CD4-positive, alpha-beta T cell treated with Interleukin-1 beta for 1 hour (primary cell): Measurements from ENCODE around the gene KCNJ15.
A peak's percentile ranks its signal among the peaks of the same experiment; 100 is the strongest.
"Not testable (repeated sequence)": the region's sequence is repeated elsewhere in the genome, so short reads cannot be mapped to it uniquely, and the experiment has no call there.

Experiments used
- DNase-seq, 2 donors: peaks; one replicate each; pipeline ENCODE4 v3.0.0-alpha.2; 2020 to 2022

Gene KCNJ15

DNA sequence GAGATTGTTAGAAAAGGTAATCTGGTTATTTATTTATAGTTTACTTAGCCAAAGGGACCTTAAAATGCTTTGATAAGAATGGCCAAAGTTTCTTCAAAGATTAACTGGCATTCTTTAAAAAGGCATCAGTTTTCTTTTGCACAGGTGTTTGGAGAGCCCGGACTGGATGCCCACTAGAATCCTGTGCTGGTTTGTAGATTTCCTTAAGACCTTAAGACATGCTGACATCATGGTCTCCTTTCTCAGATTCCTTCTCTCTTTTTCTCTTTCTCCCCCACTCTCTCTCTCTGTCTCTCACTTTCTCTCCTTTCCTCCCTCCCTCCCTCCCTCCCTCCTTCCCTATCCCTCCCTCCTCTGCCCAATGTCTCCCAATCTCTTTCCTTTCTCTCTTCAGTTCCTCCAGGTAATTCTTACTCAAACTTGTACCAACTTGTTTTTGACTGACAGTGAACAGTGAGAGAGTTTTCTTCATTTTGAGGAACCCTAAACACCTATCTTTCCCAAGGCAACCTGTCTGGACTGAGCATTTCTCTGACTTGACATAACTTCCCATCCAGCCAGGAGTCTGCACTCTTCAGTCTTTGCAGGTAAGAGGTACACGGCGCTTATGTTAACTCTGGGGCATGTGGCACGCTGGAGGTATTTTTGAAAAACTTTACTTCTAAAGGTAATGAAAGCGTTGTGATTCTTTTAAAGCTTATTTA is at the start of gene KCNJ15:
Gene KCNJ15, plus strand, starts transcription at position 393 of the 704 bp plus-strand sequence. CDS start 42,271 bp downstream, outside the sequence.
- DNase-seq: no peak

DNA sequence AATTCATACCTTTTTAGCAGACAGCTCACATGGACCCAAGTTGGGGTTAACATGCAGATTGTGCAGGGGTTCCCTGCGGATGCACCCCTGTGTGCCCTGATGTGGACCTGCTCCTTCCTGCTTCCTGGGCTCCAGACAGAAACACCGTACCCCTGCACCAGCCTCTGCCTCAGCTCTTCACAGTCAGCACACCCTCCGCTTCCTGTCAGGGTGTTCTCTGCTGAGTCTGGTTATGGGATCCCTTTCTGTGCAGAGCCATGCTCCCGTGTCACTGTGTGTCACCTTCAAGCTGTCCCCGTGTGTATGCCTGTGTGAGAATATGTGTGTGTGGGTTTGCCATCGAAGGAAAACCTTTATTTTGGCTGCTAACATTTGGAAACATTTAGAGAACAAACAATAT is 48.7 kb upstream of the KCNJ15 start:
- DNase-seq: no peak

DNA sequence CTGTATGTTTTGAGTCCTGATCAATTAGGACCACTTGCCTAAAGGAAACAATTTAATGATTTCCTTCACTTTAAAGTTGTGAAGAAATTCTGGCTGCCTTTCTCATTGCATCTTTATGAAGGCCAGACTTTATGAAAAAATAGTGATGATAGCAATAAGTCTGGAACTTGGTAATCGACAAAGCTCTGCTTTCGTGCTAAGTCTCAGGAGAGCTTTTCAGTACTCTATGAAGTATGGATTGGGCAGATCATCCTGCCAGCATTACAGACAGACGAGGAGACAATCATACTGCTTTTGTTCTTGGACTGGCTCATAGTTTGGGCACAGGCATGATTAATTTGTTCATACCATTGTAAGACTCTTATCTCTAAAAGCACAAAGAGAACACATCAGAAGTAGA is 45.5 kb upstream of the KCNJ15 start:
- no peak for DNase-seq

DNA sequence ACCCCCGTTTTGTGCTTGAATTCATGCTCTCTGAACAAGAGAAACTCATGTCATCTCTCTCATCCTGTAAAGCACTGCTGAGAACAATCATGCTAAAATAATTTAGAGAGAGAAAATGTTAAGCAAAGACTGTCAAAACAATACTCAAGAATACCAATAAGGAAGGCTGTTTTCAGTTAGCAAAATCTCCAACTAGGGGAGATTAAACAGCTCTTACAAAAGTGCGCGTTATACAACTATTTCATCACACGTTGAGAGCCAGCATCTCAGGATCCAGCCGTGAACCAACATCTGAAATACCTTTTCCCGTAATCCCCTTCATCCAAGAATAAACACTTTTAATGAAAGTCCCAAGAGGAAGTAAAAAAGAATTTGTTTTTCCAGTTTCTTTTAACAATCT is 44.1 kb upstream of the KCNJ15 start:
- no peak for DNase-seq

DNA sequence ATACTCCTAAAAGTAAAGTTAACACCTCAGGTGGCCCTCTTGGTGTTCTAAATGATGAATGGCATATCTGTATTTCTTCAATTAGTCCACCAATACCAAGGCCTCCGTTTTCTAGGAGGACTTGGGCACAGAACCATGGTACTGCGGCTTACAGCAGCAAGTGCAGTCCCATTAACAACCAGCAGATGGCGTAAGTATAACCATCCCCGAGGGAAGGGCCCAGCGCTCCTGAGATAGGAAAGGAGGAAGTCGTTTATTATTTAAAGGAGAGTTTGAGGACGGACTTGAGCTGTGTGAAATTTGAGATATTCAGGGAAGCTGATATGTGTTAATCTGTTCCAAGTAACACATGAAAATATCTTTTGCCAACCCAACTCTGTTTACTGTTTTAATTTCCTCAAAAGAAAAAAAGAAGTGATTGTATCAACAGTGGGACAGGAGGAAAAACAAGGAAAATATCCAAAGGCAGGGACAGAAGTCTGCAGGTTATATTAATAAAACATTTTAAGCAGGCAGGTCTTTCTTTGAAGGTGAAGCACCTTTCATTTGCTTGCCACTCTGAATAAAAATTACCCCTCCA is 37.7 kb upstream of the KCNJ15 start:
- DNase-seq: peak; percentile 53 to 62

DNA sequence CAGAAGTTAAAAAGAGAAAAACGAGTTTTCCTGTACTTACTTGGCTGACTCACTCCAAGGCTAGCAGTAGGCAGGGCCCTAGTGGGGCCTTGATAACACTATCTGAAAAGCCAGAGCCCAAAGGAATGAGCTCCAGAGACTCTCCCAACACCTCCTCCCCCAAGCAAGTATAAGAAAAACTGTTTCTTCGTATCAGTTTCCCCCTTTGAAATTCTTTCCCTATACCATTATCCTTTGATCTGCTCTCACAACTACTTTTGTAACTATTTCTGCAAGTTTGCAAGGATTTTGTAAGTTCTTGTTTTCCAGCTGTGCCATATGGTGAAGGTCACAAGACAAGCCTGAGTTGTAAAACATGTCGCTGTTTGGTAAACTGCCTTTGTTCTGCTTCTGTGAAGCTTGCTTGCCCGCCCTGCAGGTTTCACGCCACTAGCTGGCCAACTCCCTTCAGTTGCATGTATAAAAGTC is 36.5 kb upstream of the KCNJ15 start:
- no peak for DNase-seq

DNA sequence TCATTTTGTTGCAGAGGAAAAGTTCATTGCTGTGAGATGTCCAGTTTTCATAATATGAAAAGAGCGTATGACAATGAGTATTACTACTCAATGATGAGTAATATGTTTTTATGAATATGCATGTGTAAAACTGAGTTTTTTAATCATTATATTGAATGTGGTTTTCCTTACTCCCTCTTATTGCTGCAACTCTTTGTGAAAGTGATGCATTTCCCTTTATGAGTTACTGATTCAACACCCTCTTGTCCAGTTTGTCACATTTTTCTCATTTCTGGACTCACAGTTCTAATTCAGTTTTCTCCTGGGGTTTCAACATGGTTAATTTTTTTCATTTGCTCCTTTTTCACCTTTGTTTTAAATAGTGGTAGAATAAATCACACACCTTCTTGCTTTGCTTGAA is 35.2 kb upstream of the KCNJ15 start:
- no peak for DNase-seq

DNA sequence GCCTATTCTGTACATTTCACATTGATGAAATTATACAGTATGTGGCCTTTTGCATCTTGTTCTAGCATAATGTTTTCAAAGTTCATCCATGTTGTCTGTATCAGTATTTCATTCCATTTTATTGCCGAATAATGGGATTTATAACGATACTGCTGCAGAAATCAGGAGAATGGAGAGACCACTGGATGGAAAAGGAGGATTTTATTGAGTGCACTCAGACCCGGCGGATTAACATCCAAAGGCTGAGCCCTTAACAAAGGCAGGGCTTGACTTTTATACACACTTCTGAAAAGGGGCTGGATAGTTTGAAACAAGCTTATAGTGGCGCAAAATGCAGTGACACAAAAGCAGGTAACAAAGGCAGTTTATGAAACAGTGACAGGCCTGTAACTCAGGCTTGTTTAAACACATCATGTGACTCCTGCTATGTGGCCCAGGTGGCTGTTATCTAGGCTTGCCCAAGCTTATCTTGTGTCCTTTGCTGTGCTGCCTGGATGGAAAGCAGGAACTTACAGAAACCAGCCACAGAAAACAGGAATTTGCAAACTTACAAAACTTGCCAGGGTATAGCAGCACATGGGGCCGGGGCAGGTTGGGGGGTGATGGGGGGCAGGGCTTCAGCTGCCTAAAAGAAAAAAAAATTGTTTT is 32.8 kb upstream of the KCNJ15 start:
- no peak for DNase-seq

DNA sequence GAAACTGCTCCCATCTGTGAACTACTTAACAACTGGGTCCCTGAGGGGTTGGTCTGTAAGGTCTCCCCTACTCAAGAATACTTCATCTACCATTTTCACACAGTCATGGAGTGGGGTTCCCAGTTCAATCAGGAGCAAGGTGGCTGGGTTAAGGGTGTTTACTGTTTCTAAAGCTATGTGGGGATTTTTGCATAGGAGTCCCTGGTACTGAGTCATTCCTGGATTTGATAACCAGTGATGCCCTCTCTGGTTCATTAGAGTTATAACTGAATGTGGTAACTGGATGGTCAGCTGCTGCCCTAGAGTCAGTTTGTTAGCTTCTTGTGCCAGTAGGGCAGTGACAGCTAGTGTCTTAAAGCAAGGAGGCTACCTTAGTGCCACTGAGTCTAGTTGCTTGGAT is 29.4 kb upstream of the KCNJ15 start:
- DNase-seq: no peak

DNA sequence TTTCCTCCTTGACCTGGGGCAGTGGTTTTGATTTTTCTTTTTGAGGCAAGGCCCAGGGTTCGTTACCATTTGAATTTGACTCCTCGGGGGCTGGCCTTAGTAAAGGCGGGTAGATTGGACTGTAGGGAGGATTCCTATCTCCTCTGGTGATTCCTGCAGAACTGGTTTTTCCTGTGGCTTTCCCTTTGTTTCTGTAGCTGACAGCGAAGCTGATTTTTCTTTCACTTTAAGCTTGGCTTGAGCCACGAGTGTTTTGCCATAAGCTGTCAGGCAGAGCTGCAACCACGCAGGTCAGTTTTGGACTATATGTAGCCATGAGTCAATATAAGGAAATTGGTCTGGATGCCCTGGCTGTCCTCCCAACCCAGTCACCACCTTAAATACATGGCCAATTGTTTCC is 28.7 kb upstream of the KCNJ15 start:
- no peak for DNase-seq

DNA sequence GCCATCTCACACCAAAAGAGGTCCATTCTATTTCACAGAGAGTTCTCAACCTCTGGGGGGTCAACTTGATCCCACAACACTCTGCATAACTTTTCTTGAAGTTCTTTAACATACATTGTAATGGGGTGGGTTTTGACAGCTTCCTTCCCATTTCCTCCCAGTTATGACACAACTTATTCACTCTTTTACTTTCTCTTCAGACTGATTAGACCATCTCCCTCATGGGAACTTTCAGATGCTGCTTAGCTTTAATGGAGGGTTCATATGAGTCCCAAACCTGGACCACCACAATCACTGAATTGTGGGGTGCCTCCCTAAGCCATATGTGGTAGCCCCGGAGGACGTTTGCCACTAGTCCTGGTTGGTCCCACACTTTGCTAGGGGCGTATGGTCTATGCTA is 28.3 kb upstream of the KCNJ15 start:
- no peak for DNase-seq

DNA sequence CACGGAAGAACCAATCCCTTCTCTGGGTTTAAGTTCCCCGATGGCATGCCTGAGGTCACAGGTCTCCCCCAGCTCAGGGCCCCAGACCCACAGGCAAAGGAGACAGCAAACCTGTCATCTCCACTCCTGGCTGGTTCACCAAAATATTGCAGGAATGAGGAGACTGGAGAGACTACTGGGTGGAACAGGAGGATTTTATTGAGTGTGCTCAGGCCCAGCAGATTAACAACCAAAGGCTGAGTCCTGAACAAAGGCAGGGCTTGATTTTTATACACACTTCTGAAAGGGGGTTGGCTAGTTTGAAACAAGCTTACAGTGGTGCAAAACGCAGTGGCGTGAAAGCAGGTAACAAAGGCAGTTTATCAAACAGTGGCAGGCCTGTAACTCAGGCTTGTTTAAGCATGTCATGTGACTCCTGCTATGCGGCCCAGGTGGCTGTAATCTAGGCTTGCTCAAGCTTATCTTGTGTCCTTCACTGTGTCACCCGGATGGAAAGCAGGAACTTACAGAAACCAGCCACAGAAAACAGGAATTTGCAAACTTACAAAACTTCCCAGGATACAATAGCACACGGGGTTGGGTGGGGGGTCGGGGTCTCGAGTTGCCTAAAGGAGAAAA is 27.4 kb upstream of the KCNJ15 start:
- DNase-seq: no peak

DNA sequence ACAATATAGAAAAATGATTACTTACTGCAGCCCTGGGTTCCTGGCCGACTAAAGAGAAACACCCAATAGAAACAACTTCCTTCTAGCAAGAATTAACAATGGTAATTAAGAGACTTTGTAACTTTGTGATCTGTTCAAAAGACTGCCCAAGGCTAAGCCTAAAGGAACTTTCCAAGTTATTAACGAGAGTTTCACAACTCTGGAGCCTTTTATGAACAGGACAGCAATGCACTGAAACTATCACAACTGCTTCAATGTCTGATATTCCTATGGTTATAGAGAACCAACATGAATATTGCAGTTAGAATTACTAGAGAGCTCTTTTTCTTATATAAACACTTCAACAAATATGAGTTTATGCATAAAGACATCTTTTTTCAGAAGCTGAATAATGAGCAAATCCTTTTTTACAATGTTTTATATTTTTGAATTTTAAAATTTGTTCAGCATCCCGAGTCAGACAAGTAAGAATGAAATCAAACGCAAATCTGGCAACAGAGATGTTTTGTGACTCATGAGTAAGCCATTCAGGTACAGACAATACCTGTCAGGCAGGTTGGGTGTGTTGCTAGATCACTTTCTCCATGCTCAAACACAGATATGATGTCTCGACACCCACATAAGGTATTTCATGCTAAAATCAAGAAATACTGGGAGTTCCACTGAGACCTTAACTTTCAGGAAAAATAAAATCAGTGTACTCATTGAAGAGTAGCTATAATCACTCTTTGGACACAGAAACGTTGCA is 22.2 kb upstream of the KCNJ15 start:
- DNase-seq: no peak

DNA sequence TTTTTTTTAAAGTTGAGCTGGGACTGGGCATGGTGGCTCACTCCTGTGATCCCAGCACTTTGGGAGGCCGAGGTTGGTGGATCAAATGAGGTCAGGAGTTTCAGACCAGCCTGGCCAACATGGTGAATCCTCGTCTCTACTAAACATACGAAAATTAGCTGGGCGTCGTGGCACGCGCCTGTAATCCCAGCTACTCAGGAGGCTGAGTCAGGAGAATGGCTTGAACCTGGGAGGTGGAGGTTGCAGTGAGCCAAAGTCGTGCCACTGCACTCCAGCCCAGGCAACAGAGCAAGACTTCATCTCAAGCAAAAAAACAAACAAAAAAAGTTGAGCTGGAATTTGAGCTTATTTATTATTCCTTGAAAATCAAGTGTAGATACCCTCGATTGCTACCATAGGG is 21.5 kb upstream of the KCNJ15 start:
- not testable (repeated sequence) for DNase-seq

DNA sequence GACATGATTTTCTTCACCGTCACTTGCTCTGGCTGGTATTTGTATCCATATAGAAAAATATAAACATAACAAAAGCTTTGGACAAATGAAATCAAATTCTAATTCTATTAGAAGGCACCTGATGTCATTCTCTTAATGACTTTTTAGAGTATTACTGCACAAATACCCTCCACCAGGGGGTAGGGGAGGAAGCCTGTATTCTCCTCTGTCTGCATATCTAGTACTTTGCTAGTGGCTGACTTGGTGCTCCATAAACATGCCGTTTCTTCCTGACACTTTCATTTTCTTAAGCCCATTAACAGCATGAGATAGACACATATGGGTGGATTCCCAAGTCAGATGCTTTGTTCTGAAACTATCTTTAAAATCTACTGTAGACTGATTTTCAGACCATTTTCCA is 20.6 kb upstream of the KCNJ15 start:
- no peak for DNase-seq

DNA sequence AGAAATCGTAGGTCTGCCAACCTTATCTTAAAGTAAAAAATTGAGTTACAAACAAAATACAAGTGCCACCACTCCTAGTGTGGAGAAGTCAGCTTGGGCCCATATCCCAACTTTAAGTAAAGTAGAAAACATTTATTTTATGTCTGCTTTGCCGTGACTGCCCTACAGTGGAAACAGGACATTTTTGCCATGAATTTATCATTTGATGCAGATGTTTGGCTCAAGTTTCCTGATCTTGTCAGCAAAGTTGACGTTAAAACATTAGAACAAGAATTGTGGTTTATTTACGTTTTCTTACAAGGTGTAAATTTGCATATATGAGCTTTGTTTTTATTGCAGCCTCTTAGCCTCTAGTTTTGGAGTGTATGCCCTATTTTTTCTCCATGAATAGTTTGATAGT is 17.1 kb upstream of the KCNJ15 start:
- no peak for DNase-seq

DNA sequence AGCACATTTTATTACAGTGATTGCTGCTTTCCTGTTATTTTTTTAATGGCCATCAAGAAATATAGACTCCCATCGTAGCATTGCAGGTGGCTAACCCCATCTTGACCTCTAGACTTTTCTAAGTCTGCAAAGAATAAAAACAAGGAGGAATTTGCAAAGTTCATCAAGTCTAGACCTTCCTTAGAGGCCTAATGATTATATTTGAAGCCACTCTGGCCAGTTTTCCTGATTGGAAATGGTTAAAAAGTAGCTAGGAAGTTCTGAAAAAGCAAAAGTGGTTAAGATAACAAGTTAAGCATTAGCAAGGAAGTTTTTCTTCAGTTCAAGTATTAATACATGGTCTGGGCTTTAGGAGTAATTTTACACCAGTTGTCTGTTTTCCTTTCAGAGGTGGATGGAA is 16.7 kb upstream of the KCNJ15 start:
- DNase-seq: no peak

DNA sequence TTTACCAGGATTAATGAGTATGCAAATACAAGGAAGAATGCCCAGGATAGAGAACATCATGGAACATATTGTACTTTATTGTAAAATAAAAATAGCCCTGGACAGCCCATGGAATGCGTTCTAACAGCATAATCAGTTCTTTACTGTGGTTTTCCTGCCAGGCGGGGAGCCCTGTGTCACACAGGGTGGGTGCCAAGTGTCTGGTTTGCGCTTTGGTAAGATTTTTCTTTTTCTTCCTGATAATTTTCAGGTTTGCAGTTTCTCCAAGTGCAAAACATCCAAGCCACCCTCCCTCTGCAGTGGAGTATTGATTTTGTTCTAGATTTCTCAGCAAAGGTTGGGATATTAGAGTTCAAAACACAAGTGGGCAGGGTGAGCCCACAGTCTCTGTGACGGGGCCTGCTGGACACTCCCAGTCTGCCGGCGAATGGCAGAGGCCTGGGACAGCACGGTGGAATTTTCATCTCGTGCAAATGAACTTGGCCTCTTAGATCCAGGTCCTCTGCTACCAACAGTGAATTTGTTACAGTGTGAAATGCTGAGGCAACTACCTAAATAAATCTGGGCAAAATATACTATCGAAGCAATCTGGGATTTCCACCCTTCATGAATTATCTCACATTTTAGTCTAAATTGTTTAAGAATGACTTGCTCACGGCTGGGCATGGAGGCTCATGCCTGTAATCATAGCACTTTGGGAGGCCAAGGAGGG is 15.6 kb upstream of the KCNJ15 start:
- no peak for DNase-seq

DNA sequence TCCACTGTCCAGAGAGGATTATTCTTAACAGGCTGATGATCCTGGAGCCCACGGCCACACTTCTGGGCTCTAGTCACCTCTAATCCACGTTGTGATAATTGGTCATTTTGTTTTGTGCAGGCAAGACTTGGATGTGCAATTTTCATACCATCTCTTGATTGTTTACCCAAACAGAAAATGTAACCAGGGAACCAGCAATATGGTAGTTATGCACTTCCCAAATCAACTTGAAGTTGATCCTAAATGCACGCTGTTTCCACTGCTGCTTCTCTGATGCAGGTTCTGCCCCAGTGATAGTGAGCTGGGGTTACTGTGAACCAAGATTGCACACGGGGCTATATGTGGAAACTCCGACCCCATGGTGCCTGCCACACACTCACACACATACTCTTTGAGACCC is 14.7 kb upstream of the KCNJ15 start:
- DNase-seq: no peak

DNA sequence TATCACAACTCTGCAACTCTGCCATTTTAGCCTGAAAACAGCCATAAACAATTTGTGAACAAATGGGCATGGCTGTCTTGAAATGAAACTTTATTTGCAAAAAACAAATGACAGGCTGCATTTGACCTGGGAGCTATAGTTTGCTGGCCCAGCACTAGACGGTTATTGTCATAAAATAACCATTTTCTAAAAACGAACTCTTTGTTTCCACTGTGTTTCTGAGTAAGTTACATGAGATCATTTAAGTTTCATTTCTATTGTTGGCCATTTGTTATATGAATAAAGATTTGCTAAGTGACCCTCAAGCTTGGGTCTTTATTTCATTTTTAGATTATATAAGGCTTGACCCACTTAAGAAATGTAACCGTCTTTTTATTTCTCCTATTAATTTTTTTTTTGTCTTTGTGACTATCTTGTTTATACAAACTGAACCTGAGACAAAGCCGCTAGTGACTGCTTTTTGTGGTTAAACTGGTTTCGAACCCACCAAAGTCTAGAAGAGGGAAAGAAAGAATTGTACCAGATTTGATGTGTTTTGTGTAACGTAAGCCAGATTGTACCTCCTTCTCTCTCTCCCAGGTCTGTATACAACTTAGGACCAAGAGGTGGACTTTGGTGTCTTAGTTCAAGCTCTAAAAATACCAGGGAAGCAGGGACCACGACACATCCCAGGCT is 12.9 kb upstream of the KCNJ15 start:
- no peak for DNase-seq

DNA sequence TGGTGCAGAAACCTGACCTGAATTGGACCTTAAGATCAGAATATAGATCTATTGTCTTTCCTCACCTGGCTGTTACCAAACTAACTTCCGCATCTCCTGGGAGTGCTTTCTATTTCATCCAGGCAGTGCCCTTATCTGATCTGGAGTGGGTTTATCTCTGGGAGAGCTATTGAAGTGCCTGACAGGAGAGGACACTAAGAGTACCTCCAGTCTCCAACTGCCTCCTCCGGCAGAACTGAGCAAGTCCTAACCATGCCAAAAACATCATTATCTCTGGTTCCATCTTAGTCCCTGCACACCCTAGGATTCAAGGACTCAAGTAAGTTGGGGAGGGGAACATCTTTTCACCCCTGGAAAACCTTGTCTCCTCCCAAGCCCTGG is 12.4 kb upstream of the KCNJ15 start:
- DNase-seq: peak in 1 of 2 donors; percentile 5
